ENCODE data around the gene SOD2. TPM values are rescaled to one million over a fixed set of nuclear protein-coding genes. Genes with fewer than 3 reads are reported as not detected.
A peak's percentile ranks its signal among the peaks of the same experiment; 100 is the strongest.

SOD2 gene
- total and polyA plus RNA-seq, 9 of the 15 experiments (the other 6 are each of a cell fraction or from before 2014, with no cell fraction given), result 39.8 to 140 (median 95.8) TPM

DNA sequence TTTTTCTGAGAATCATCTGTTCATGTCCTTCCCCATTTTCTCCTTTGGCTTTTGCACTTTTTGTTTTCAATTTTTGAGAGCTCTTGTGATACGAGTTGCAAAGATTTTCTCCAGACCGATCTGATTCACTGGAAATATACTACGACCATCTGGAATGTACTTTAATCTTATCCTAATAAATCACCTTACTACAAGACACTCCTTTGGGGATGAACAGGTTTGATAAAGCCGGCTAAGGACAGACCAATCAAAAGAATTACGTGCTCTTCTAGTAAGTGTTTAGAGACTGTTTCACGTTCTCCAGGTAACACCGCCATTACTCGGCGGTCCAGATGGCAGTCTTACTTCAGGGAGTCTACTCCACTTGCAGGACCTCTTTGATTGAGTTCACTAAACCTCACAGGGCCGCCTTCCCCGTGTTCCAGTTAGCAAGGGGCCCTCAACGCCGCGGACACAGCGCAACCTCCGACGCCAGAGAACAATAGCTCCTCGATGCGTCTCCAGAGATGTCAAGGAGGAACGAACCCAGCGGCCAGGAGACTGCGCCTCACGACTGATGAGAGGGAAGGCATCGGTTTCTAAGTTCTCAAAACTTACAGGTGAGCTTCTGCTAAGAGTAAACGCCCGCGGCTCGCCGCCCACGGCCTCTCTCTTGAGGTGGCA lies 33.3 kb upstream of the SOD2 start (continued):
- TF ChIP-seq, protein P1, sequence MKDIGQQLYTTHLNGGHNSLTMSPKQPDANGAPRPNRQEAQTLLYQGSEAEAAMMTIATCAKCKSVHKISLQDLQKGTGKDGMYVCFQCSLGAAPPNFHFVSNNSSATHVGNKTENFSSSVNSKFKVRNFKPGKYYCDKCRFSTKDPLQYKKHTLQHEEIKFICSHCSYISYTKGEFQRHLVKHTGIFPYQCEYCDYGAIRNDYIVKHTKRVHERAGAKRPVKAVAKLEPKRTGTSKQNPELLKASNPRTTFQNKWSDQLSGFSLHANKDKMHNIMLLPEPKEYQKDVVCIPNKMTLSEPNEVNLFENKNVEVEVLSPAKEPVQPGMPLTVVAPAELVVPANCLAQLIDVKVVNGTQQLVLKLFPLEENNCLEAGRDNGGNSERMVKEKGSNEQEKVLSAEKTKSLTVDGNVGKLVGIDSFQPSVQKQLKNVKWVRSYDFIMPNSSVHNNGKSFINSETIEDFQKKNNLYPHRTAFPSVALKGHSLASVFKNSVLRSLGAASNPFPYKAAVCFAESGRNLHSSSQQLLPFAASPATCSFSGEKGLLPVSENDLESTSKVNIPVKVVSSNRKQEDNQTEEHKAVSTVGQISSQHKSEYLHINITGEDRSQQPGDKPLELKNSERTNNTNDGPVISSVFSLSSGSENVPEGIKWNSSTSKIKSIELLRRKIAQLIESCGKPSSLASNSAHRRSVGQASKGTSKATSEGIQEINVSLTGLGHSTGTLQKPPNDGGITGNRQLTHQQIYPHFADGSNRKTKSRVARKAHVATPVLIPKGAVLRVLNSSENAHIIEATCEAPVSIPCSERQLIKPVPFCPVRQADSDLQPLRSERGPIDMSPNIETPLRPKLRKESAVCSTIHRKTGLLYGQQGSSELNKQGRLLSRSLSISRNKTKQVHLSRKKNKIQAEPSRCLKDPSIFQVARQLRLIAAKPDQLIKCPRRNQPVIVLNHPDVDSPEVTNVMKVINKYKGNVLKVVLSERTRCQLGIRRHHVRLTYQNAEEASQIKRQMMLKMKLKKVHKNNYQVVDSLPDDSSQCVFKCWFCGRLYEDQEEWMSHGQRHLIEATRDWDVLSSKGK (CRISPR knock-in tag; IDR thresholded peaks at IDR 0.05), result no peak
- TF ChIP-seq, protein P2, sequence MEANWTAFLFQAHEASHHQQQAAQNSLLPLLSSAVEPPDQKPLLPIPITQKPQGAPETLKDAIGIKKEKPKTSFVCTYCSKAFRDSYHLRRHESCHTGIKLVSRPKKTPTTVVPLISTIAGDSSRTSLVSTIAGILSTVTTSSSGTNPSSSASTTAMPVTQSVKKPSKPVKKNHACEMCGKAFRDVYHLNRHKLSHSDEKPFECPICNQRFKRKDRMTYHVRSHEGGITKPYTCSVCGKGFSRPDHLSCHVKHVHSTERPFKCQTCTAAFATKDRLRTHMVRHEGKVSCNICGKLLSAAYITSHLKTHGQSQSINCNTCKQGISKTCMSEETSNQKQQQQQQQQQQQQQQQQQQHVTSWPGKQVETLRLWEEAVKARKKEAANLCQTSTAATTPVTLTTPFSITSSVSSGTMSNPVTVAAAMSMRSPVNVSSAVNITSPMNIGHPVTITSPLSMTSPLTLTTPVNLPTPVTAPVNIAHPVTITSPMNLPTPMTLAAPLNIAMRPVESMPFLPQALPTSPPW (CRISPR knock-in tag; IDR thresholded peaks at IDR 0.05), result no peak
- TF ChIP-seq ZNF347 (CRISPR knock-in tag; IDR thresholded peaks at IDR 0.05; ENCODE audit: low read depth) (no peak), BRD9 (IDR thresholded peaks at IDR 0.05; ENCODE audit: low read depth, partially characterized antibody) (no peak), LARP7 (IDR thresholded peaks at IDR 0.05) (no peak), ZFP36 (IDR thresholded peaks at IDR 0.05; ENCODE audit: low read depth, low read length, partially characterized antibody) (no peak), ATF1 (CRISPR knock-in tag; IDR thresholded peaks at IDR 0.05) (no peak), ATF1 (tag; IDR thresholded peaks at IDR 0.05) (no peak), MED1 (CRISPR knock-in tag; IDR thresholded peaks at IDR 0.05; ENCODE audit: borderline replicate concordance) (no peak)
- TF ChIP-seq, protein P3, sequence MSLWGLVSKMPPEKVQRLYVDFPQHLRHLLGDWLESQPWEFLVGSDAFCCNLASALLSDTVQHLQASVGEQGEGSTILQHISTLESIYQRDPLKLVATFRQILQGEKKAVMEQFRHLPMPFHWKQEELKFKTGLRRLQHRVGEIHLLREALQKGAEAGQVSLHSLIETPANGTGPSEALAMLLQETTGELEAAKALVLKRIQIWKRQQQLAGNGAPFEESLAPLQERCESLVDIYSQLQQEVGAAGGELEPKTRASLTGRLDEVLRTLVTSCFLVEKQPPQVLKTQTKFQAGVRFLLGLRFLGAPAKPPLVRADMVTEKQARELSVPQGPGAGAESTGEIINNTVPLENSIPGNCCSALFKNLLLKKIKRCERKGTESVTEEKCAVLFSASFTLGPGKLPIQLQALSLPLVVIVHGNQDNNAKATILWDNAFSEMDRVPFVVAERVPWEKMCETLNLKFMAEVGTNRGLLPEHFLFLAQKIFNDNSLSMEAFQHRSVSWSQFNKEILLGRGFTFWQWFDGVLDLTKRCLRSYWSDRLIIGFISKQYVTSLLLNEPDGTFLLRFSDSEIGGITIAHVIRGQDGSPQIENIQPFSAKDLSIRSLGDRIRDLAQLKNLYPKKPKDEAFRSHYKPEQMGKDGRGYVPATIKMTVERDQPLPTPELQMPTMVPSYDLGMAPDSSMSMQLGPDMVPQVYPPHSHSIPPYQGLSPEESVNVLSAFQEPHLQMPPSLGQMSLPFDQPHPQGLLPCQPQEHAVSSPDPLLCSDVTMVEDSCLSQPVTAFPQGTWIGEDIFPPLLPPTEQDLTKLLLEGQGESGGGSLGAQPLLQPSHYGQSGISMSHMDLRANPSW (CRISPR knock-in tag; IDR thresholded peaks at IDR 0.05), result no peak
- TF ChIP-seq, protein P4, sequence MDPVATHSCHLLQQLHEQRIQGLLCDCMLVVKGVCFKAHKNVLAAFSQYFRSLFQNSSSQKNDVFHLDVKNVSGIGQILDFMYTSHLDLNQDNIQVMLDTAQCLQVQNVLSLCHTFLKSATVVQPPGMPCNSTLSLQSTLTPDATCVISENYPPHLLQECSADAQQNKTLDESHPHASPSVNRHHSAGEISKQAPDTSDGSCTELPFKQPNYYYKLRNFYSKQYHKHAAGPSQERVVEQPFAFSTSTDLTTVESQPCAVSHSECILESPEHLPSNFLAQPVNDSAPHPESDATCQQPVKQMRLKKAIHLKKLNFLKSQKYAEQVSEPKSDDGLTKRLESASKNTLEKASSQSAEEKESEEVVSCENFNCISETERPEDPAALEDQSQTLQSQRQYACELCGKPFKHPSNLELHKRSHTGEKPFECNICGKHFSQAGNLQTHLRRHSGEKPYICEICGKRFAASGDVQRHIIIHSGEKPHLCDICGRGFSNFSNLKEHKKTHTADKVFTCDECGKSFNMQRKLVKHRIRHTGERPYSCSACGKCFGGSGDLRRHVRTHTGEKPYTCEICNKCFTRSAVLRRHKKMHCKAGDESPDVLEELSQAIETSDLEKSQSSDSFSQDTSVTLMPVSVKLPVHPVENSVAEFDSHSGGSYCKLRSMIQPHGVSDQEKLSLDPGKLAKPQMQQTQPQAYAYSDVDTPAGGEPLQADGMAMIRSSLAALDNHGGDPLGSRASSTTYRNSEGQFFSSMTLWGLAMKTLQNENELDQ (CRISPR knock-in tag; IDR thresholded peaks at IDR 0.05; ENCODE audit: borderline replicate concordance), result no peak
- TF ChIP-seq, protein P5, sequence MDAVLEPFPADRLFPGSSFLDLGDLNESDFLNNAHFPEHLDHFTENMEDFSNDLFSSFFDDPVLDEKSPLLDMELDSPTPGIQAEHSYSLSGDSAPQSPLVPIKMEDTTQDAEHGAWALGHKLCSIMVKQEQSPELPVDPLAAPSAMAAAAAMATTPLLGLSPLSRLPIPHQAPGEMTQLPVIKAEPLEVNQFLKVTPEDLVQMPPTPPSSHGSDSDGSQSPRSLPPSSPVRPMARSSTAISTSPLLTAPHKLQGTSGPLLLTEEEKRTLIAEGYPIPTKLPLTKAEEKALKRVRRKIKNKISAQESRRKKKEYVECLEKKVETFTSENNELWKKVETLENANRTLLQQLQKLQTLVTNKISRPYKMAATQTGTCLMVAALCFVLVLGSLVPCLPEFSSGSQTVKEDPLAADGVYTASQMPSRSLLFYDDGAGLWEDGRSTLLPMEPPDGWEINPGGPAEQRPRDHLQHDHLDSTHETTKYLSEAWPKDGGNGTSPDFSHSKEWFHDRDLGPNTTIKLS (IDR thresholded peaks at IDR 0.05; ENCODE audit: borderline replicate concordance, low read depth), result peak; percentile 94; the same call in 1 of the 2 replicates
- TF ChIP-seq, protein P6, sequence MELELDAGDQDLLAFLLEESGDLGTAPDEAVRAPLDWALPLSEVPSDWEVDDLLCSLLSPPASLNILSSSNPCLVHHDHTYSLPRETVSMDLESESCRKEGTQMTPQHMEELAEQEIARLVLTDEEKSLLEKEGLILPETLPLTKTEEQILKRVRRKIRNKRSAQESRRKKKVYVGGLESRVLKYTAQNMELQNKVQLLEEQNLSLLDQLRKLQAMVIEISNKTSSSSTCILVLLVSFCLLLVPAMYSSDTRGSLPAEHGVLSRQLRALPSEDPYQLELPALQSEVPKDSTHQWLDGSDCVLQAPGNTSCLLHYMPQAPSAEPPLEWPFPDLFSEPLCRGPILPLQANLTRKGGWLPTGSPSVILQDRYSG (tag; conservative IDR thresholded peaks at IDR 0.05; ENCODE audit: low read depth), result no peak; the same call in 1 of the 2 replicates
